GM19455 (cell line): ENCODE results near the gene CFAP46.
"Not testable (repeated sequence)": the region's sequence is repeated elsewhere in the genome, so short reads cannot be mapped to it uniquely, and the experiment has no call there.

ENCODE experiments used
- ATAC-seq: cut with Tn5 transposase; IDR thresholded peaks from one replicate; pipeline ENCODE4 v1.9.1; 2021; ENCODE audit not compliant: unreplicated experiment

Gene CFAP46

GRCh38 chr10:132846631-132847415, 95.5 kb downstream of the CFAP46 start:
- no peak for ATAC-seq

DNA sequence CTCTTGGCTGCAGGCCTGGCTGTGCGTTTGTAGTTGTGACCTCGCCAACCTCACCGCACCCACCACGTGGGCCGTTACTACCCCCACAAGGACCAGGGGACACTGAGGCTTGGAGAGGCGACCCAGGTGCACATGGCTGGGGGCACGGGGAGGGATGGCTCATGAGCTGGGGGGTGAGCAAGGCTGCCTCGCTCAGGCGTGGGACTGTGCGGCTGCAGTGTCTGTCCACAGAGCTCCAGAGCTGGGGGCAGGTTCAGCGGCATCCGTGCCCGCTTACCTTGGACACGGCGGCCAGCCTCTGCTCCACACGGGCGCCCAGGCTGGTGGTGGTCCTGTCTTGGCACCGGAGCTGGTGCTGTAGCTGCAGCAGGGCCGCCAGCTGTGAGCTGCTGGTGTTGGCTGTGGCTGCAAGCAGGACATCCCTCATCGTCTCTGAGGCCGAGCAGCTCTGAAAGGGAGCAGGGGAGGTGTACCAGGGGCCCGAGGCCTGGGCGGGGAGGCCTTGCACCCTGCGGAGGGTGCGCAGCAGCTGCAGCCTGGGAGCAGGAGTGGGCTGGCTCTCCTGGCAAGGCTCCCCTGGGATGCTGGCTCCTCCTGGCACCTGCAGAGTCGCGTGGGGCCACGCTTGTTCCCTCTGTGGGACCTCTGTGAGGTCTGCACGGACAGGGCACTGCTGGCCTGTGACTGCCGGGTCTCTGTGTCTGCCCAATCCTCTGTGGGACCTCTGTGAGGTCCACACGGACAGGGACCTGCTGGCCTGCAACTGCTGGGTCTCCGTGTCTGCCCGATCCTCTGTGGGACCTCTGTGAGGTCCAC, 96.4 kb downstream of the CFAP46 start:
- ATAC-seq = no peak

DNA sequence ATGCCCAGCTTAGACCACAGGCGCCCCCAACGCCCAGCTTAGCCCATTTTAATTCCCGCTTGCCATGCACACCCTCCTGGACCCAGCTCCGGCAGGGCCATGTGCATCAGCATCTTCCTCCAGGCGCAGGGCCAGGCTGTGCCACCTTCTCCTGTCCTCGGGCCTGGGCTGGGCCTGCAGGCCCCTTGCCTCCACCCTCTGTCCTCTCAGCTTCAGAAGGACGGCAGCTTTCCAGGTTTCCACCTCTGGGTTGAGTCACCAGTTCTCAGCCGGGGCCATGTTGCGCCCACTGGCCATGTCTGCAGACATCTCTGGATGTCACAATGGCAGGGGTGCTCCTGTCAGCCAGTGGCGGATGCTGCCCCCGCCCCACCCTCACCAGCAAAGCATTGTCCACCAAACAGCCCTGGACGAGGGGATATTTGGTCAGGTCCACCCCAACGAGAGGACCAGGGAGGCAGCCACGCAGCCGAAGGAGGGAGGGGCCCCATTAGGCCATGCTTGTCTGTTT, 97.3 kb downstream of the CFAP46 start:
- ATAC-seq = no peak

GRCh38 chr10:132844069-132844809, 98.1 kb downstream of the CFAP46 start:
- no peak for ATAC-seq

- not testable (repeated sequence) for ATAC-seq
Measured at GRCh38 chr10:132843276-132843675, 99.1 kb downstream of the CFAP46 start.

DNA sequence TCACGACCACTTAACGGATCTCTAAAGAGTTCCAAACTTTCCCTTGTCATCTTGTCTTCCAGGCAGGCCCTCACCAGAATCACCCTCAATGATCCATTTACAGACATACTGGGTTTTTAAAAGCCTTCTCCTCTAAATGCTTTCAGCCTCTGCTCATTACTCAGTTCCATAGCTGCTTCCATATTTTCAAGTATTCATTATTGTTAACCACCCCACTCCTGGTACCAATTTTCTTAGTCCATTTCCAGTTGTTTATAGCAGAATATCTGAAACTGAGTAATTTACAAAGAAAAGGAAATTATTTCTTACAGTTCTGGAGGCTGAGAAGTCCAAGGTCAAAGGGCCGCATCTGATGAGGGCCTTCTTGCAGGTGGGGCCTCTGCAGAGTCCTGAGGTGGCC, 100.0 kb downstream of the CFAP46 start:
- no peak for ATAC-seq

DNA sequence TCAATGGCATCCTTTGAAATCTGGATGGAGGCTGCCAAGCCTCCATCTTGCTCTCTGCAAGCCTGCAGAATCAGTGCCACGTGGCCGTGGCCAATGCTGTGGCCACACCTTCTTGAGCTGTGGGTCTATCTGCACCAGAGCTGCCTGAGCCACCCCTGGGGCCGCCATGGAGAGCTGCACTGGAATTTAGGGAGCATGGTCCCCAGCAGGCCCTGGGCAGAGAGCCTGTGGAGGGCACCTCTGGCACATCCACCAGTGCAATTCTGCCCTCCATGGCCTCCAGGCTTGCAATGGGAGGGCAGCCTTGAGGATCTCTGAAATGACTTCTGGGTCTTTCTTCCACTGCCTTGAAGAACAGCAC, 100.8 kb downstream of the CFAP46 start:
- no peak for ATAC-seq

- no peak for ATAC-seq
Measured at GRCh38 chr10:132840698-132841614, 101.4 kb downstream of the CFAP46 start.

- ATAC-seq = no peak
Measured at GRCh38 chr10:132839061-132839460, 103.3 kb downstream of the CFAP46 start.

- no peak for ATAC-seq
Measured at GRCh38 chr10:132838346-132838970, 103.9 kb downstream of the CFAP46 start.

- no peak for ATAC-seq
Measured at GRCh38 chr10:132837905-132838304, 104.5 kb downstream of the CFAP46 start.

DNA sequence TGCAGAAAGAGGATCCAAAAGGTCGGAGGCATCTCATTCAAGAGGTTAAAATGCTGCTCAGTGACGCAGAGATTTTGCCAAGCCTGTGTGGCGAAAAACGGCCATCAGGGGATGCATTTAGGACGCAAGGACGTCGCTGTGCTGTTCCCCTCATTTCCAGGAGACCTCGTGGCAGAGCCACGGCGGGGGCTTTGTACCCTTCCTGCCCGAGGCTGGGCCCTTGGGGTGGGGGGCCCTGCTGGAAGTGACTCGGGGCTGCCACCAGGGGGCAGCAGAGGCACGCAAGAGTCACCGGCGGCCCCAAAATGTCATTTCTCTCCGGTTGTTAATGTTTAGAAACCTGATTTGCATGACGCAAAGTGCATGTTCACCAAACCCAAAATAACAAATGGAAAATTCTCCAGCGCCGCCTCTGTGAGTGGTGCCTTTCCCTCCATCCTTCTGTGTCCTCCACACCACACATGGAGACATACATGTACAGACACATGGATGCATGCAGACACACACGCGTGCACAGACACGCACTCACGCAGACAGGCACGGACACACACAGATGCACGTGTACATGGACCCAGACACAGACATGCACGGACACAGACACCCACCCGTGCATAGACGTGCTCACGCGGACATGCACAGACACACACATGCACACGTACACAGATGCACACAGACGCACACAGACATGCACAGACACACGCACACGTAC, 105.4 kb downstream of the CFAP46 start:
- no peak for ATAC-seq

GRCh38 chr10:132836248-132836831, 106.0 kb downstream of the CFAP46 start:
- ATAC-seq = no peak

DNA sequence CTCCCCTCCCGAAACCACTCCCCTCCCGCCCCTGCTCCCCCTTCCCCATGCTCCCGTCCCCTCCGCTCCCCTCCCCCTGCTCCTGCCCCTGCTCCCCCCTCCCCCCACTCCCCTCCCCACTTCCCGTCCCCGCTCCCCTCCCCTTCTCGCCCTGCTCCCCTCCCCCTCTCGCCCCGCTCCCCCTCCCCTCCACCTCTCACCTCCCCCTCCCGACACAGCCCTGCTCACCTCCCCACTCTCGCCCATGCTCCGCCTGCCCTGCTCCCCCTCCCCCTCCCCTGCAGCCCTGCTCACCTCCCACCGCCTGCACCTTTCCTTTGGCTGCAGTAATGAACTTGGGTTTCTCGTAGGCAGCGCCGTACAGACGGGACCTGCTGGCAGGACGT, 106.5 kb downstream of the CFAP46 start:
- ATAC-seq = no peak

DNA sequence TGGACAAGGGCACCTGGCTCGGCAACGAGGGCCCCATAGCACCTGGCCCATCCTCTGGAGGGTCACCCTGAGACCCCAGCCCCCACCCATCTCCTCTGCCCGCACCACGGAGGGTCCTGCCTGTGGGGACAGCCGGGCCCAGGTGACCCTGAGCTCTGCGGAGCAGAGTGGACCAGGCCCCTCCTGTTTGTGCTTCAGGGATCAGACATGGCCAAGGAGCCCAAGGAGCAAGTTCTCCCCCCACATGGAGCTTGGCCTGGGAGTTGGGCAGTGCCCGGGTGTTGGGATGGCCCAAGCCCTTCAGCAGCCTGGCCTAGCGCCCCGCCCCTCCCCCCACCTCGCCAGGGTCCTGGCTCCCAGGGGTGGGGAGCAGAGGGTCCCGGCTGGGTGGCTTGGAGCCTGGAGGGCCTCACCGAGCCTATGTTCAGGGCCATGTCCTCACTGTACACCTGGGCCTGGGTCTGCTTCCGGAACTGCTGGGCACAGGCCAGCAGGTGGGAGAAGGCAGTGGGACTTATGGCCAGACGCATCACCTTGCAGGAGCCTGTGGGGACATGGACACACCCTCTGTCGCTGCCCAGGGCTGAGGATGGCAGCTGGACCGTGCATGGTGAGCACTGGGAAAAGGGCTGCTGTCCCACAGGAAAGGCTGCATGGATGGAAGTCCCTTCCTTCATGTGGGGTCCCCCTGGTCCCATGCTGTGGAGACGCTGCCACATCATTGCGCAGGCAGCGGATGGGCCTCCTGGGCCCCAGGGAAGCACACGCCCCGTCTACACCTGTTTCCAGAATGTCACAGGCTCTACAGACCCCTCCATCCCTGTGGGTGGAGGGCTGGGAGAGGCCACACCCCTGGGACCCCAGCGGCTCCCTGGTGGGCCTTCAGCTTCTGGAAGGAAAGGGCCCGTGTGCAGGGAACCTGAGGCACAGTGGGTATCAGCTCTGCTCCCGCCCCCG, 107.2 kb downstream of the CFAP46 start:
- ATAC-seq = no peak

DNA sequence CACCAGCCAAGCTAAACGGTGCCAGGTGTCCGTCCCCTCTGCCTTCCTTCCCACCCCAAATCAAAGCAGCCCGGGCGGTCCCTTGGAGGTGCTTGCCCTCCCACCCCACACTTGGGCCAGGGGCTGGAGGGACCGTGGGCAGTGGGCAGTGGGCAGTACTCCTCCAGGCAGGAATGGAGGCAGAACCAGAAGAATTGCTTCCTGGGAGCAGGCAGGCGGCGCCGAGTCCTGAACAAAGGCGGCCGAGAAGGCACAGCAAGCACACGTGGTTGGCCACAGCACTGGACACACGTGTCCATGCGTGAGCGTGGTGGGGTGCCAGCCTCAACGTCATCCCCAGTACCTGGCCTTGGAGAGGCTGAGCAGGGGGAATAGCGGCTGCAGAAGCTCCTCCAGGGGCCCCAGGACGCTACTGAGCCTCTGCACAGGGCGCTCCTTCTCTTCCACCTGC, 108.0 kb downstream of the CFAP46 start:
- ATAC-seq = no peak

DNA sequence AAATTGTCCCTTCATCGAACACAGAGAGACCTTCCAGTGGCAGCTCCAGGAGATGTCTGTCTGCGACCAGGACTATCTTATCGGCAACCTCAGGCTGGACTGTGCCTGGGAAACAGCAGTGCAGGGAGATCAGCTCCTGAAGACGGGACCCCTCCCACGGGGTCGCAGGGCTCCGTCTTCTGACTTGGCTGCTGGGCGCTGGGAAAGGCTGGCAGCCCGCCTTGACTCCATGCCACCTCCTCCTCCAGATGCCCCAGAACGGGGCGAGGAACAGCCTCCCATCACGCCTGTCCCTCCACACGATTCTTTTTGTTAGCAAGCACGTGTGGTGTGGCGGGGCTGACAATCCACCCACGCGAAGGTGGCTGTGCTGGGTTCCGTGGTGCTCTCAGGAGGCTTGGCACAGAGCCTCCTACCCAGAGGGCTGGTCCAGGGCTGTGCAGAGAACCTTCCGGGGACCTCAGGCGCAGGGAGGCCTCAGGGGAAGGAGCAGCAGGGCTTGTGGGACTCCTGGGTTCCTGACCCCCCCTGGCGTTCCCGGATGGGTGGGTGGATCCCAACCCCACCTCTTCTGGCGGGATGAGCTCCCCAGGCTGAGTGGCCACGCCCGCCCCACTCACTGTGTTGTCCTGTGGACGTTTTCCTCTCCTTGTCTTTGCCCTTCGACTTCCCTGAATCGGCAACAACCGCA, 108.8 kb downstream of the CFAP46 start:
- no peak for ATAC-seq
